Renal cortex interstitium (tissue), 11 donors: Measurements from ENCODE around the gene FOXQ1. TPM values are rescaled to one million over a fixed set of nuclear protein-coding genes. Genes with fewer than 3 reads are reported as not detected.

Experiments used
- DNase-seq, 11 donors: peaks; one replicate each; pipeline ENCODE4 v3.0.0-alpha.2; 2013; ENCODE audit warnings: low read depth in 9 of 11, low spot score in 4 of 11; ENCODE audit errors: extremely low read depth in 1 of 11
- polyA plus RNA-seq, 3 donors: library from polyadenylated mRNA; unstranded; fragments of 120-200 nt; gene quantifications; one replicate each; pipeline ENCODE4 v1.2.1, GENCODE V29; 2013; ENCODE audit not compliant: insufficient read length in 3 of 3

Gene FOXQ1
- polyA plus RNA-seq, 3 donors, result 10.0 to 11.9 (median 11.8) TPM

- no peak for DNase-seq
These were observed 31.1 kb upstream of the FOXQ1 start for GRCh38 chr6:1280666-1281300.

- DNase-seq, result no peak
These were observed 30.2 kb upstream of the FOXQ1 start for GRCh38 chr6:1281746-1282145.

- DNase-seq, result no peak
These were observed 28.4 kb upstream of the FOXQ1 start for GRCh38 chr6:1283501-1283900.

GRCh38 chr6:1285556-1285955 lies 26.3 kb upstream of the FOXQ1 start:
- DNase-seq, result no peak

GRCh38 chr6:1285956-1286355 lies 25.9 kb upstream of the FOXQ1 start:
- DNase-seq, result no peak

GRCh38 chr6:1287103-1287591 lies 24.8 kb upstream of the FOXQ1 start:
- DNase-seq, result no peak

GRCh38 chr6:1290086-1290485 lies 21.8 kb upstream of the FOXQ1 start:
- DNase-seq, result no peak

GRCh38 chr6:1290805-1291204 lies 21.1 kb upstream of the FOXQ1 start:
- DNase-seq, result no peak

GRCh38 chr6:1291381-1291780 lies 20.5 kb upstream of the FOXQ1 start:
- no peak for DNase-seq

GRCh38 chr6:1295420-1295819 lies 16.5 kb upstream of the FOXQ1 start:
- DNase-seq, result no peak

GRCh38 chr6:1296079-1296478 lies 15.8 kb upstream of the FOXQ1 start:
- no peak for DNase-seq

- no peak for DNase-seq
These were observed 15.4 kb upstream of the FOXQ1 start for GRCh38 chr6:1296542-1296941.

GRCh38 chr6:1297746-1298145 lies 14.2 kb upstream of the FOXQ1 start:
- DNase-seq, result no peak

- no peak for DNase-seq
These were observed 13.1 kb upstream of the FOXQ1 start for GRCh38 chr6:1298768-1299167.

GRCh38 chr6:1306133-1306532 lies 5.8 kb upstream of the FOXQ1 start:
- DNase-seq, result no peak

- DNase-seq, result no peak
These were observed 2.5 kb upstream of the FOXQ1 start for GRCh38 chr6:1309366-1309765.

GRCh38 chr6:1310628-1311399 lies 1.1 kb upstream of the FOXQ1 start:
- no peak for DNase-seq

- DNase-seq, result no peak
These were observed 240 bp downstream of the FOXQ1 start for GRCh38 chr6:1312203-1312472.

- DNase-seq, result no peak
These were observed 822 bp downstream of the FOXQ1 start for GRCh38 chr6:1312473-1313367.

- DNase-seq, result no peak
These were observed 1.5 kb downstream of the FOXQ1 start for GRCh38 chr6:1313384-1313766.
